ENCODE results near the gene ICAM1.

ICAM1 gene

GRCh38 chr19:10293637-10294367, 22.9 kb downstream of the ICAM1 start:
- no peak for DNase-seq (ENCODE audit: low read depth)

- DNase-seq (ENCODE audit: low read depth) = no peak
Observed at GRCh38 chr19:10294368-10294697, 23.4 kb downstream of the ICAM1 start.

GRCh38 chr19:10295305-10295846, 24.5 kb downstream of the ICAM1 start:
- DNase-seq (ENCODE audit: low read depth) = no peak

GRCh38 chr19:10295847-10296591, 25.1 kb downstream of the ICAM1 start:
- DNase-seq (ENCODE audit: low read depth) = no peak

GRCh38 chr19:10299545-10300458, 28.9 kb downstream of the ICAM1 start:
- no peak for DNase-seq (ENCODE audit: low read depth)

GRCh38 chr19:10305139-10305806, 34.4 kb downstream of the ICAM1 start:
- no peak for DNase-seq (ENCODE audit: low read depth)

- no peak for DNase-seq (ENCODE audit: low read depth)
Observed at GRCh38 chr19:10306327-10306726, 35.4 kb downstream of the ICAM1 start.

GRCh38 chr19:10309423-10309822, 38.5 kb downstream of the ICAM1 start, which contains the start of gene ZGLP1:
ZGLP1 (minus strand) TSS chr19:10309815.
- no peak for DNase-seq (ENCODE audit: low read depth)

- DNase-seq (ENCODE audit: low read depth) = peak; percentile 89
Observed at GRCh38 chr19:10315335-10316214, 44.7 kb downstream of the ICAM1 start, which contains the start of gene FDX2. FDX2 (minus strand) TSS chr19:10316015; CDS start chr19:10315996, 19 bp downstream.

GRCh38 chr19:10316229-10317044, 45.5 kb downstream of the ICAM1 start:
- DNase-seq (ENCODE audit: low read depth) = no peak

- DNase-seq (ENCODE audit: low read depth) = no peak
Observed at GRCh38 chr19:10317045-10317856, 46.3 kb downstream of the ICAM1 start.

GRCh38 chr19:10317857-10318462, 47.0 kb downstream of the ICAM1 start:
- DNase-seq (ENCODE audit: low read depth) = no peak

GRCh38 chr19:10318807-10319682, 48.1 kb downstream of the ICAM1 start:
- DNase-seq (ENCODE audit: low read depth) = no peak

- no peak for DNase-seq (ENCODE audit: low read depth)
Observed at GRCh38 chr19:10320602-10321416, 49.9 kb downstream of the ICAM1 start.

- DNase-seq (ENCODE audit: low read depth) = no peak
Observed at GRCh38 chr19:10321417-10321797, 50.5 kb downstream of the ICAM1 start.

All from stimulated activated CD8-positive, alpha-beta memory T cell treated with anti-CD3 and anti-CD28 coated beads, Interleukin-7, amount 100 ng/mL, for 24 hours (primary cell).